CD4-positive, alpha-beta memory T cell (primary cell): Measurements from ENCODE around the gene MCEE. TPM values are rescaled to one million over a fixed set of nuclear protein-coding genes. Genes with fewer than 3 reads are reported as not detected.
"Not testable (repeated sequence)": the region's sequence is repeated elsewhere in the genome, so short reads cannot be mapped to it uniquely, and the experiment has no call there.

Experiments
- CTCF ChIA-PET: fragments of 350-600 bp; sonication (Branson Sonifier 250); formaldehyde crosslinking; loops from one replicate; lab custom pipeline; 2021; ENCODE audit warnings: inconsistent platforms; ENCODE audit not compliant: partially characterized antibody; lab: Charles Lee
- POLR2A ChIA-PET: fragments of 350-600 bp; sonication (Branson Sonifier 250); formaldehyde crosslinking; loops from one replicate; lab custom pipeline; 2021; ENCODE audit not compliant: partially characterized antibody; lab: Charles Lee
- DNase-seq, 5 donors: peaks; one replicate each; pipeline versions ENCODE4 v3.0.0 to v3.0.0-alpha.2; 2020 to 2022; ENCODE audit warnings: mixed read lengths in 1 of 5
- H3K27ac ChIP-seq: one replicate; pipeline ENCODE4 v1.7.0; 2013; ENCODE audit warnings: low read depth, low read length
- H3K27me3 ChIP-seq: 2 replicates; pipeline ENCODE4 v1.7.0; 2013; ENCODE audit warnings: mild to moderate bottlenecking, low read length, moderate library complexity; ENCODE audit not compliant: insufficient read depth
- H3K36me3 ChIP-seq: 2 replicates; pipeline ENCODE4 v1.7.0; 2013; ENCODE audit warnings: mild to moderate bottlenecking, low read length, moderate library complexity; ENCODE audit not compliant: insufficient read depth
- H3K4me1 ChIP-seq: 2 replicates; pipeline ENCODE4 v1.7.0; 2013; ENCODE audit warnings: mild to moderate bottlenecking, low read length, moderate library complexity; ENCODE audit not compliant: insufficient read depth
- H3K4me3 ChIP-seq, 2 donors: one replicate each; pipeline ENCODE4 v1.7.0; 2013; ENCODE audit warnings: low read length in 2 of 2, mild to moderate bottlenecking in 1 of 2
- H3K9me3 ChIP-seq, 2 donors: one replicate each; pipeline ENCODE4 v1.7.0; 2013; ENCODE audit warnings: low read length in 2 of 2, control low read depth in 1 of 2; ENCODE audit not compliant: control insufficient read depth in 1 of 2
- H3K27ac Mint-ChIP-seq, 7 donors: one replicate each; pipeline ENCODE4 v1.8.0; 2020 to 2021; ENCODE audit warnings: mixed read lengths in 7 of 7, mild to moderate bottlenecking in 6 of 7, inconsistent platforms in 3 of 7, moderate library complexity in 3 of 7
- H3K27me3 Mint-ChIP-seq, 2 donors: one replicate each; pipeline ENCODE4 v1.8.0; 2020 to 2021; ENCODE audit warnings: mixed read lengths in 2 of 2
- H3K36me3 Mint-ChIP-seq, 2 donors: one replicate each; pipeline ENCODE4 v1.8.0; 2020 to 2021; ENCODE audit warnings: mixed read lengths in 2 of 2, inconsistent platforms in 1 of 2, mild to moderate bottlenecking in 1 of 2
- H3K4me1 Mint-ChIP-seq, 4 donors: one replicate each; pipeline ENCODE4 v1.8.0; 2020 to 2021; ENCODE audit warnings: mixed read lengths in 4 of 4, mild to moderate bottlenecking in 1 of 4
- H3K4me3 Mint-ChIP-seq, 8 donors: one replicate each; pipeline ENCODE4 v1.8.0; 2020 to 2021; ENCODE audit warnings: mixed read lengths in 8 of 8, mild to moderate bottlenecking in 7 of 8, moderate library complexity in 6 of 8, inconsistent platforms in 3 of 8
- H3K9me3 Mint-ChIP-seq, 8 donors: one replicate each; pipeline ENCODE4 v1.8.0; 2020 to 2021; ENCODE audit warnings: mixed read lengths in 8 of 8, mild to moderate bottlenecking in 5 of 8, inconsistent platforms in 3 of 8, moderate library complexity in 1 of 8
- intact Hi-C: fragments of 100-400 bp; cut with micrococcal nuclease; formaldehyde crosslinking; loops from one replicate; pipeline ENCODE4 v1.15.1; 2023
- polyA plus RNA-seq, 2 donors: library from polyadenylated mRNA; unstranded; fragments of 300-500 nt; fragmentation: Illumina TruSeq; gene quantifications; one replicate each; pipeline ENCODE4 v1.2.3, GENCODE V29; 2021
- total RNA-seq, 2 experiments: library from RNA; stranded (reverse); gene quantifications; one replicate each; pipeline ENCODE4 v1.2.3, GENCODE V29; 2021

MCEE gene
- total and polyA plus RNA-seq, 4 experiments from 2014 or later = 20.7 to 30.0 (median 25.9) TPM

- Histone ChIP-seq H3K4me3 (no peak overlapping the region), H3K27ac (no peak overlapping the region), H3K4me1 (no peaks in the 10 kb centered on the region), H3K36me3 (no peaks in the 10 kb centered on the region), H3K9me3 (no peaks in the 10 kb centered on the region), H3K27me3 (no peaks in the 10 kb centered on the region)
- Mint-ChIP-seq H3K4me1 (peaks cover 0 to 4% (median under 1%) of the 10 kb centered on the region in 4 donors), H3K27ac (no peak overlapping the region), H3K36me3 (peaks cover 31 to 44% of the 10 kb centered on the region in 2 donors), H3K4me3 (peak overlapping the region in 1 of 8 donors; percentile 5), H3K9me3 (no peaks in the 10 kb centered on the region), H3K27me3 (no peaks in the 10 kb centered on the region)
- ChIA-PET CTCF (interaction anchor here (1.6 kb wide), 1 partner anchor 20 kb away, joined by 4 read pairs; no protein-coding TSS in a partner anchor), POLR2A (no interaction called here)
- intact Hi-C loops = no loop called here
- DNase-seq = no peak
Observed at GRCh38 chr2:71120195-71120594, 9.8 kb downstream of the MCEE start.

- Mint-ChIP-seq H3K36me3 (peaks cover 43 to 56% of the 10 kb centered on the region in 2 donors), H3K27me3 (no peaks in the 10 kb centered on the region), H3K4me1 (peaks cover 0 to 4% (median 3%) of the 10 kb centered on the region in 4 donors), H3K27ac (no peak overlapping the region), H3K4me3 (no peak overlapping the region), H3K9me3 (no peaks in the 10 kb centered on the region)
- intact Hi-C loops = no loop called here
- no peak overlapping the region for H3K27ac ChIP-seq
- H3K36me3 ChIP-seq = no peaks in the 10 kb centered on the region
- no peaks in the 10 kb centered on the region for H3K27me3 ChIP-seq
- no peaks in the 10 kb centered on the region for H3K4me1 ChIP-seq
- H3K4me3 ChIP-seq = no peak overlapping the region
- CTCF ChIA-PET = no interaction called here
- no peak for DNase-seq
- POLR2A ChIA-PET = no interaction called here
- no peaks in the 10 kb centered on the region for H3K9me3 ChIP-seq
Observed at GRCh38 chr2:71117063-71117462, 13.0 kb downstream of the MCEE start.

- Mint-ChIP-seq H3K9me3 (no peaks in the 10 kb centered on the region), H3K27ac (peak overlapping the region in 3 of 7 donors; percentile 15 to 28 (median 20))
Observed at GRCh38 chr2:71113843-71114242, 16.2 kb downstream of the MCEE start.

GRCh38 chr2:71108091-71108490 lies 21.9 kb downstream of the MCEE start:
- Mint-ChIP-seq H3K27me3 (no peaks in the 10 kb centered on the region), H3K4me3 (no peak overlapping the region), H3K9me3 (peaks cover 0 to 1% (median 0%) of the 10 kb centered on the region in 8 donors), H3K27ac (peak overlapping the region in 2 of 7 donors; percentile 0 to 67), H3K36me3 (peaks cover 7 to 24% of the 10 kb centered on the region in 2 donors), H3K4me1 (no peaks in the 10 kb centered on the region)
- CTCF ChIA-PET = no interaction called here
- Histone ChIP-seq H3K27me3 (no peaks in the 10 kb centered on the region), H3K27ac (no peak overlapping the region), H3K4me3 (no peak overlapping the region), H3K9me3 (no peaks in the 10 kb centered on the region), H3K36me3 (no peaks in the 10 kb centered on the region), H3K4me1 (no peaks in the 10 kb centered on the region)
- DNase-seq = no peak
- POLR2A ChIA-PET = no interaction called here
- intact Hi-C loops = no loop called here

More at GRCh38 chr2:71113843-71114242, 16.2 kb downstream of the MCEE start:
- H3K4me3 Mint-ChIP-seq = no peak overlapping the region
- Histone ChIP-seq H3K4me1 (no peaks in the 10 kb centered on the region), H3K4me3 (no peak overlapping the region), H3K9me3 (no peaks in the 10 kb centered on the region), H3K27ac (no peak overlapping the region), H3K36me3 (no peaks in the 10 kb centered on the region), H3K27me3 (no peaks in the 10 kb centered on the region)
- peaks cover 33 to 54% of the 10 kb centered on the region in 2 donors for H3K36me3 Mint-ChIP-seq
- intact Hi-C loops = no loop called here
- peaks cover 0 to 3% (median 0%) of the 10 kb centered on the region in 4 donors for H3K4me1 Mint-ChIP-seq
- ChIA-PET CTCF (interaction anchor here (1.0 to 2.0 kb wide), 3 partner anchors 10 to 13 kb away, joined by 3 to 8 read pairs (median 4); no protein-coding TSS in a partner anchor), POLR2A (interaction anchor here (1.5 kb wide), 1 partner anchor 46 kb away, joined by 4 read pairs; the partner anchor contains the start of gene NAGK)
- no peaks in the 10 kb centered on the region for H3K27me3 Mint-ChIP-seq
- DNase-seq = no peak

- CTCF ChIA-PET, H3K27me3 Mint-ChIP-seq, POLR2A ChIA-PET: not testable (repeated sequence)
Observed at GRCh38 chr2:71106463-71106862, 23.6 kb downstream of the MCEE start.

GRCh38 chr2:71103809-71104208 lies 26.2 kb downstream of the MCEE start:
- Histone ChIP-seq H3K4me3 (no peak overlapping the region), H3K4me1 (no peaks in the 10 kb centered on the region), H3K36me3 (no peaks in the 10 kb centered on the region), H3K27ac (no peak overlapping the region), H3K9me3 (no peaks in the 10 kb centered on the region), H3K27me3 (no peaks in the 10 kb centered on the region)
- ChIA-PET CTCF (interaction anchor here (1.2 kb wide), 1 partner anchor 11 kb away, joined by 3 read pairs; no protein-coding TSS in a partner anchor), POLR2A (interaction anchor here (1.3 kb wide), 1 partner anchor 35 kb away, joined by 3 read pairs; the partner anchor contains the start of gene NAGK)
- peaks cover 0 to 2% of the 10 kb centered on the region in 2 donors for H3K27me3 Mint-ChIP-seq
- peaks cover 0 to 2% of the 10 kb centered on the region in 2 donors for H3K36me3 Mint-ChIP-seq
- H3K27ac Mint-ChIP-seq = no peak overlapping the region
- DNase-seq = no peak
- intact Hi-C loops = no loop called here
- H3K9me3 Mint-ChIP-seq = peaks cover 0 to 1% (median 0%) of the 10 kb centered on the region in 8 donors
- no peak overlapping the region for H3K4me3 Mint-ChIP-seq
- peaks cover 0 to 2% (median 0%) of the 10 kb centered on the region in 4 donors for H3K4me1 Mint-ChIP-seq

More at GRCh38 chr2:71106463-71106862, 23.6 kb downstream of the MCEE start:
- H3K4me1 Mint-ChIP-seq, H3K27ac Mint-ChIP-seq, H3K36me3 ChIP-seq, H3K27ac ChIP-seq, intact Hi-C loops, H3K9me3 Mint-ChIP-seq, DNase-seq, H3K4me3 ChIP-seq, H3K27me3 ChIP-seq, H3K4me1 ChIP-seq, H3K4me3 Mint-ChIP-seq, H3K9me3 ChIP-seq: not testable (repeated sequence)
- H3K36me3 Mint-ChIP-seq = peaks cover 3 to 17% of the 10 kb centered on the region in 2 donors

- intact Hi-C loops = no loop called here
- peaks cover 0 to 2% of the 10 kb centered on the region in 2 donors for H3K27me3 Mint-ChIP-seq
Observed at GRCh38 chr2:71102981-71103681, 26.9 kb downstream of the MCEE start.

More at GRCh38 chr2:71102981-71103681, 26.9 kb downstream of the MCEE start:
- Mint-ChIP-seq H3K9me3 (peaks cover 0 to 1% (median 0%) of the 10 kb centered on the region in 8 donors), H3K36me3 (no peaks in the 10 kb centered on the region), H3K4me1 (peaks cover 0 to 2% (median 0%) of the 10 kb centered on the region in 4 donors), H3K4me3 (no peak overlapping the region), H3K27ac (no peak overlapping the region)
- Histone ChIP-seq H3K27me3 (no peaks in the 10 kb centered on the region), H3K9me3 (no peaks in the 10 kb centered on the region), H3K36me3 (no peaks in the 10 kb centered on the region), H3K4me3 (no peak overlapping the region), H3K27ac (no peak overlapping the region), H3K4me1 (no peaks in the 10 kb centered on the region)
- CTCF ChIA-PET = interaction anchor here (1.2 to 1.4 kb wide), 2 partner anchors 11 kb away, joined by 3 to 4 read pairs; no protein-coding TSS in a partner anchor
- DNase-seq = no peak
- POLR2A ChIA-PET = interaction anchor here (1.3 kb wide), 1 partner anchor 34 kb away, joined by 3 read pairs; the partner anchor contains the start of gene NAGK
